ENCODE results near the gene AP1S1. TPM values are rescaled to one million over a fixed set of nuclear protein-coding genes. Genes with fewer than 3 reads are reported as not detected.

The AP1S1 gene
- total RNA-seq, 1 donor from 2014 or later: 28.4 TPM

GRCh38 chr7:101162551-101163278 is 8.4 kb downstream of the AP1S1 start:
- intact Hi-C loops (cut with DNase I): no loop called here
- H3K27ac ChIP-seq: no peak overlapping the region
- peaks cover 57% of the 10 kb centered on the region for H3K27me3 ChIP-seq (ENCODE audit: low read depth)
- no peaks in the 10 kb centered on the region for H3K9me3 ChIP-seq
- ATAC-seq (peak; percentile 4 to 17), DNase-seq (peak; percentile 61)
- peak overlapping the region; percentile 45 for H3K4me3 ChIP-seq
- H3K36me3 ChIP-seq: peaks cover 24% of the 10 kb centered on the region
- TF ChIP-seq, protein P1, sequence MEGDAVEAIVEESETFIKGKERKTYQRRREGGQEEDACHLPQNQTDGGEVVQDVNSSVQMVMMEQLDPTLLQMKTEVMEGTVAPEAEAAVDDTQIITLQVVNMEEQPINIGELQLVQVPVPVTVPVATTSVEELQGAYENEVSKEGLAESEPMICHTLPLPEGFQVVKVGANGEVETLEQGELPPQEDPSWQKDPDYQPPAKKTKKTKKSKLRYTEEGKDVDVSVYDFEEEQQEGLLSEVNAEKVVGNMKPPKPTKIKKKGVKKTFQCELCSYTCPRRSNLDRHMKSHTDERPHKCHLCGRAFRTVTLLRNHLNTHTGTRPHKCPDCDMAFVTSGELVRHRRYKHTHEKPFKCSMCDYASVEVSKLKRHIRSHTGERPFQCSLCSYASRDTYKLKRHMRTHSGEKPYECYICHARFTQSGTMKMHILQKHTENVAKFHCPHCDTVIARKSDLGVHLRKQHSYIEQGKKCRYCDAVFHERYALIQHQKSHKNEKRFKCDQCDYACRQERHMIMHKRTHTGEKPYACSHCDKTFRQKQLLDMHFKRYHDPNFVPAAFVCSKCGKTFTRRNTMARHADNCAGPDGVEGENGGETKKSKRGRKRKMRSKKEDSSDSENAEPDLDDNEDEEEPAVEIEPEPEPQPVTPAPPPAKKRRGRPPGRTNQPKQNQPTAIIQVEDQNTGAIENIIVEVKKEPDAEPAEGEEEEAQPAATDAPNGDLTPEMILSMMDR (IDR thresholded peaks at IDR 0.05): no peak
- H3K4me1 ChIP-seq: peaks cover 40% of the 10 kb centered on the region

GRCh38 chr7:101163279-101164070 is 9.2 kb downstream of the AP1S1 start:
- Histone ChIP-seq H3K4me1 (peaks cover 40% of the 10 kb centered on the region), H3K36me3 (peaks cover 19% of the 10 kb centered on the region), H3K27ac (no peak overlapping the region), H3K4me3 (peak overlapping the region; percentile 45), H3K9me3 (no peaks in the 10 kb centered on the region), H3K27me3 (ENCODE audit: low read depth) (peaks cover 64% of the 10 kb centered on the region)
- DNase-seq (no peak), ATAC-seq (peak in 1 of 2 donors; percentile 7)
- intact Hi-C loops (cut with DNase I): no loop called here
- TF ChIP-seq, protein P1 (IDR thresholded peaks at IDR 0.05): no peak

DNA sequence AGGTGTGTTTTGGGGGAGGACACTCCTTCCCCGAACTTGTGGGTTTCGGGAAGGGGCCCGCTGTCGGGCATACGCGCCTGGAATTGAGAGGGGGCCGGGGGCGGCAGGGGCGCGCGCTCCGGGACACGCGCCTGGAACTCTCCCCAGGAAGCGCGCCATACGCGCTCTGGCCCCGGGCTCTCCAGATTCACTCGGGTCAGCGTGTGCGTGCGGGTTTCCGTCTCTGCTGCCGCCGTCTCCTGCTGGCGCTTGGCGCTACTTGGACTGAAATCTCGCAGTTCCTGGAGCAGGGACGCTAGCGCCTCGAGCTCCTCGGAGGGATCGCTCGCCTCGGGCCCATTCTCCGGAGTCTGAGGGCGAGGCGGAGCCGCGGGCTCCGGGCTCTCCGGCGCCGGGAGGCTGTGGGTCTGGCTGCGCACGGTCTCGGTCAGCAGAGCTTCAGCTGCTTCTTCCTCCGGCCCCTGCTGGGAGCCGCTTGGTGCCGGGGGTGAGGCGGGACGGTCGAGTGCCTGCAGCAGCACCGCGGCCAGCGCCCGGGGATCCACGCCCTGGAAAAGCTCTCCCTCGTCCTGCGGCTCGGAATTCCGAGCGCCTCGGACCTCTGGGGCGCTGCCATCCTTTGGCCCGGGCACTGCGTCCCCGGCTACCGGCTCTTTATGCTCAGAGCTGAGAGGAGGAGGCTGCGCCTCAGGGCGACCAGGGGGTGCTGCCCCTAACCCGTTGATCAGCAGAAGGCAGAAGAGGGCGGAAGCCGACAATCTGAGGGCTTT is 10.0 kb downstream of the AP1S1 start:
- DNase-seq: no peak
- no peaks in the 10 kb centered on the region for H3K9me3 ChIP-seq
- H3K4me1 ChIP-seq: peaks cover 40% of the 10 kb centered on the region
- H3K27ac ChIP-seq: no peak overlapping the region
- intact Hi-C loops (cut with DNase I): no loop called here
- peaks cover 72% of the 10 kb centered on the region for H3K27me3 ChIP-seq (ENCODE audit: low read depth)
- H3K36me3 ChIP-seq: peaks cover 11% of the 10 kb centered on the region
- peak overlapping the region; percentile 45 for H3K4me3 ChIP-seq
- peak in 1 of 2 donors; percentile 29 for ATAC-seq
- TF ChIP-seq, protein P1 (IDR thresholded peaks at IDR 0.05): no peak

DNA sequence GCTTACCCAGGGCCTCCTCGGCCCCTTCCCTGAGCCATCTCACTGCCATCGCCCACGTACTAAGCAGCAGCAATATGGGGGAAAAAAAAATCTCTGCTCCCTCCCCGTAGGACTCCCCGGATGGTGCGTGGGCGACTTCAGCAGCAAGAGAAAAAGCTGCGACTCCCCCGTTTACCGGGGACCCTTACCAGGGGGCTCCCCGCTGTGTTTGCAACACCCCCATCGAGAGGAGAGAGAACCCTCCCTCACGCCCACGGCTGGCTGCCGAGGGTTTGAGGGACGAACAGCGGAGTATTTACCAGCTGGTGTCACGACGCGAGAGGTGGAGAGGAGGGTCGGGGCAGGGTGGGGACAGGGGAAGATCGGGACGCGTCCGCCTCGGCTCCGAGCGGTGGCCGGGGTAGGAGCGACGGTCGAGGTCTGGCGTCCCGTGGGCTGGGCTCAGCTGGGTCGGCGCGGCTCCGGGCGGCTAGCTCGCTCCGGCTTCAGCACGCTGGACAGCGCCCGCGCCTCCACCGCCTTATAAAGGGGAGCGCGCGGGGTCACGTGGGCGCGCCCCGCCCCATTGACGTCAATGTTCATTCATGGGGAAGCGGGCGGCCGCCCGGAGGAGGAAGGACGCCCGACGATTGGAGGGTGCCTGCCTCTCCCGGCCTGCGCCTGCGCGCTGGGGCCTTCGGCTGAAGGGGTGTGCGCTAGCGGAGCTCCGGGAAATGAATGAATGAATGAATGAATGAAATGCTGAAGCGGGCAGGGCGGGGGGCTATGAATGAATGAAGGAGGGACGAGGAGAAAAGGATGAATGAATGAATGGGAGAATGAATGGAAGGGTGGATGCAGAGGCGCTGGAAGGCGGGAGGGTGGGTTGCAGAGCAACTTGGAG is 11.0 kb downstream of the AP1S1 start, which contains the start of gene VGF:
TSS of gene VGF (minus strand) at position 495 of the 883 bp plus-strand sequence. CDS start 726 bp downstream, outside the sequence.
- peak; percentile 96 for DNase-seq
- Histone ChIP-seq H3K9me3 (no peaks in the 10 kb centered on the region), H3K27me3 (ENCODE audit: low read depth) (peaks cover 83% of the 10 kb centered on the region), H3K4me1 (peaks cover 47% of the 10 kb centered on the region), H3K36me3 (peaks cover 5% of the 10 kb centered on the region), H3K4me3 (peak within 1 kb of the TSS; percentile 11), H3K27ac (no peak within 1 kb of the TSS)
- TF ChIP-seq, protein P1 (IDR thresholded peaks at IDR 0.05): no peak
- intact Hi-C loops (cut with DNase I): no loop called here
- peak; percentile 90 to 94 for ATAC-seq

Measured in lower lobe of right lung (tissue), 2 donors.